HCT116 (cell line): ENCODE data around the gene GLDC. TPM values are rescaled to one million over a fixed set of nuclear protein-coding genes. Genes with fewer than 3 reads are reported as not detected.

Experiments
- ATAC-seq: fragments of 200-7000 bp; cut with Tn5 transposase; 2 replicates; pipeline ENCODE4 v1.9.1; 2020; ENCODE audit warnings: mild to moderate bottlenecking, moderate library complexity
- BruUV-seq: library from RNA; stranded (reverse); fragments of 400-500 nt; replicated peaks from 2 replicates; lab custom pipeline; 2021; lab: Mats Ljungman, UMichigan
- CTCF ChIA-PET: fragments of 300-600 bp; sonication (Branson Sonifier 250); formaldehyde crosslinking; loops from one replicate; lab custom pipeline; 2021; ENCODE audit warnings: antibody characterized with exemption; lab: Charles Lee
- POLR2A ChIA-PET: fragments of 300-600, 350-600 bp; sonication (Branson Sonifier 250); formaldehyde crosslinking; loops from one replicate; lab custom pipeline; 2021; ENCODE audit warnings: antibody characterized with exemption; lab: Charles Lee
- RAD21 ChIA-PET, 2 experiments: fragments of 300-600 bp; sonication (Branson Sonifier 250); formaldehyde crosslinking; loops; one replicate each; lab custom pipeline; 2023; ENCODE audit warnings: low total read pairs in 2 of 2; ENCODE audit not compliant: uncharacterized antibody in 2 of 2, unreplicated experiment in 2 of 2, low non-redundant PET in 1 of 2; lab: Charles Lee
- DNase-seq: peaks from one replicate; pipeline ENCODE4 v3.0.0-alpha.2; 2010; ENCODE audit warnings: low read depth, low spot score
- H2AFZ ChIP-seq: fragments of 200-600 bp; shearing (Covaris generic), sonication (generic); 2 replicates; pipeline ENCODE4 v1.6.1; 2017; ENCODE audit warnings: low read depth, mixed run types, mixed read lengths, antibody characterized with exemption, low read length; ENCODE audit not compliant: poor library complexity, severe bottlenecking
- H3K27ac ChIP-seq: 2 replicates; pipeline ENCODE4 v1.5.1; 2012; ENCODE audit warnings: low read depth, low read length
- H3K27me3 ChIP-seq: fragments of 200-600 bp; sonication (generic); 2 replicates; pipeline ENCODE4 v1.6.1; 2016; ENCODE audit warnings: mixed run types, low read length, mixed read lengths; ENCODE audit not compliant: insufficient read depth
- H3K36me3 ChIP-seq, 2 experiments: fragments of 200-500 bp in 1 of 2; fragments of 200-600 bp in 1 of 2; sonication (Bioruptor generic) in 1 of 2; sonication (generic) in 1 of 2; 2 replicates each; pipeline versions ENCODE4 v1.5.1 to v1.6.1; 2014 to 2016; ENCODE audit warnings: low read length in 2 of 2, inconsistent platforms in 1 of 2, mixed read lengths in 1 of 2, mixed run types in 1 of 2; ENCODE audit not compliant: insufficient read depth in 2 of 2, control insufficient read depth in 1 of 2
- H3K4me1 ChIP-seq, 2 experiments: fragments of 200-600 bp in 1 of 2; sonication (generic) in 1 of 2; 2 replicates each; pipeline versions ENCODE4 v1.5.1 to v1.6.1; 2012 to 2017; ENCODE audit warnings: low read length in 2 of 2, inconsistent platforms in 1 of 2, mild to moderate bottlenecking in 1 of 2, mixed read lengths in 1 of 2, mixed run types in 1 of 2, moderate library complexity in 1 of 2; ENCODE audit not compliant: insufficient read depth in 2 of 2, control insufficient read depth in 1 of 2
- H3K4me2 ChIP-seq: fragments of 200-600 bp; sonication (generic); 2 replicates; pipeline ENCODE4 v1.6.1; 2017; ENCODE audit warnings: mixed run types, low read length, mixed read lengths
- H3K4me3 ChIP-seq, 2 experiments: fragments of 200-600 bp in 1 of 2; sonication (generic) in 1 of 2; replicated peaks in 1 of 2; 2 replicates each; pipeline ENCODE4 v1.5.1; 2011 to 2016; ENCODE audit warnings: low read length in 2 of 2, control low read depth in 1 of 2, low read depth in 1 of 2, mild to moderate bottlenecking in 1 of 2, mixed read lengths in 1 of 2, mixed run types in 1 of 2
- H3K79me2 ChIP-seq: fragments of 200-600 bp; sonication (generic); 2 replicates; pipeline ENCODE4 v1.6.1; 2017; ENCODE audit warnings: mild to moderate bottlenecking, mixed run types, low read length, moderate library complexity, mixed read lengths; ENCODE audit not compliant: insufficient read depth
- H3K9ac ChIP-seq: fragments of 200-600 bp; sonication (generic); 2 replicates; pipeline ENCODE4 v1.6.1; 2016; ENCODE audit warnings: low read length, mixed read lengths
- H3K9me2 ChIP-seq: fragments of 200-600 bp; sonication (generic), shearing (Covaris generic); 2 replicates; pipeline ENCODE4 v1.6.1; 2017; ENCODE audit warnings: mixed run types, mild to moderate bottlenecking, moderate library complexity; ENCODE audit not compliant: insufficient read depth
- H3K9me3 ChIP-seq, 2 experiments: fragments of 200-500 bp in 1 of 2; fragments of 200-600 bp in 1 of 2; sonication (Bioruptor generic) in 1 of 2; sonication (generic) in 1 of 2; 2 replicates each; pipeline ENCODE4 v1.6.1; 2014 to 2017; ENCODE audit warnings: low read length in 2 of 2, mixed read lengths in 2 of 2, inconsistent platforms in 1 of 2, low read depth in 1 of 2, mild to moderate bottlenecking in 1 of 2, mixed run types in 1 of 2, moderate library complexity in 1 of 2; ENCODE audit not compliant: control insufficient read depth in 1 of 2, insufficient read depth in 1 of 2
- H4K20me1 ChIP-seq: fragments of 200-600 bp; sonication (generic), shearing (Covaris generic); 2 replicates; pipeline ENCODE4 v1.6.1; 2017; ENCODE audit warnings: mixed run types, mild to moderate bottlenecking, moderate library complexity; ENCODE audit not compliant: insufficient read depth
- CBX3 ChIP-seq: IDR thresholded peaks from 2 replicates; pipeline ENCODE4 v1.6.1; 2012; ENCODE audit warnings: low read depth
- CEBPB ChIP-seq: IDR thresholded peaks from 2 replicates; pipeline ENCODE4 v1.6.1; 2012; ENCODE audit warnings: low read depth
- ELF1 ChIP-seq: IDR thresholded peaks from 2 replicates; pipeline ENCODE4 v1.6.1; 2012; ENCODE audit warnings: low read depth, borderline replicate concordance
- EZH2 ChIP-seq: fragments of 200-600 bp; sonication (generic); IDR thresholded peaks from 2 replicates; pipeline ENCODE4 v1.6.1; 2017; ENCODE audit warnings: antibody characterized with exemption, mixed run types
- EZH2phosphoT487 ChIP-seq: fragments of 200-600 bp; IDR thresholded peaks from 2 replicates; pipeline ENCODE4 v1.6.1; 2018; ENCODE audit warnings: antibody characterized with exemption, borderline replicate concordance
- FOSL1 ChIP-seq: IDR thresholded peaks from 2 replicates; pipeline ENCODE4 v1.6.1; 2012; ENCODE audit warnings: low read depth
- JUND ChIP-seq: IDR thresholded peaks from 2 replicates; pipeline ENCODE4 v1.6.1; 2012
- POLR2A ChIP-seq: IDR thresholded peaks from 2 replicates; pipeline ENCODE4 v1.7.0; 2011; ENCODE audit warnings: borderline replicate concordance; ENCODE audit not compliant: insufficient read depth, insufficient read length; ENCODE audit errors: extremely low read depth
- POLR2AphosphoS5 ChIP-seq: IDR thresholded peaks from 2 replicates; pipeline ENCODE4 v1.6.1; 2011; ENCODE audit warnings: mild to moderate bottlenecking, low read depth, low read length, moderate library complexity
- RAD21 ChIP-seq: IDR thresholded peaks from 2 replicates; pipeline ENCODE4 v1.6.1; 2012; ENCODE audit warnings: low read depth, mild to moderate bottlenecking
- SIN3A ChIP-seq: IDR thresholded peaks from 2 replicates; pipeline ENCODE4 v1.6.1; 2012; ENCODE audit warnings: low read depth
- SP1 ChIP-seq: IDR thresholded peaks from 2 replicates; pipeline ENCODE4 v1.6.1; 2012; ENCODE audit warnings: low read depth
- SRF ChIP-seq: IDR thresholded peaks from 2 replicates; pipeline ENCODE4 v1.6.1; 2012; ENCODE audit warnings: low read depth
- TCF7L2 ChIP-seq: IDR thresholded peaks from 2 replicates; pipeline ENCODE4 v1.7.0; 2011; ENCODE audit warnings: borderline replicate concordance, inconsistent platforms; ENCODE audit not compliant: insufficient read depth, insufficient read length; ENCODE audit errors: extremely low read depth
- YY1 ChIP-seq: IDR thresholded peaks from 2 replicates; pipeline ENCODE4 v1.6.1; 2011; ENCODE audit warnings: low read length, low read depth, moderate library complexity, mild to moderate bottlenecking; ENCODE audit not compliant: insufficient replicate concordance; ENCODE audit errors: extremely low read depth
- ZFX ChIP-seq: fragments of 450-650 bp; IDR thresholded peaks from 2 replicates; pipeline ENCODE4 v1.6.1; 2017
- ZNF274 ChIP-seq: fragments of 200-500 bp; sonication (Bioruptor generic); IDR thresholded peaks from 2 replicates; pipeline ENCODE4 v1.6.1; 2014; ENCODE audit warnings: mild to moderate bottlenecking, low read depth, low read length, inconsistent platforms
- intact Hi-C: fragments of 100-400 bp; cut with micrococcal nuclease; formaldehyde crosslinking; loops from 2 replicates; pipeline ENCODE4 v1.10.0; 2022
- total RNA-seq: library from RNA; stranded (reverse); gene quantifications from one replicate; pipeline ENCODE4 v1.2.1, GENCODE V29; 2021; ENCODE audit not compliant: unreplicated experiment
- TF ChIP-seq, protein P1 (sequence below): IDR thresholded peaks from 2 replicates; pipeline ENCODE4 v1.6.1; 2011; ENCODE audit warnings: mild to moderate bottlenecking, low read length, moderate library complexity; ENCODE audit not compliant: insufficient replicate concordance; ENCODE audit errors: extremely low read depth
- TF ChIP-seq, protein P2 (sequence below): IDR thresholded peaks from 2 replicates; pipeline ENCODE4 v1.6.1; 2012
- TF ChIP-seq, protein P3 (sequence below): IDR thresholded peaks from 2 replicates; pipeline ENCODE4 v1.6.1; 2012
- TF ChIP-seq, protein P4 (sequence below), 3 experiments: fragments of 200-600 bp in 1 of 3; sonication (generic) in 1 of 3; IDR thresholded peaks in 2 of 3; conservative IDR thresholded peaks in 1 of 3; 2 replicates each; pipeline ENCODE4 v1.5.1; 2012 to 2017; ENCODE audit warnings: low read depth in 2 of 3, low read length in 2 of 3, antibody characterized with exemption in 1 of 3, borderline replicate concordance in 1 of 3, control low read depth in 1 of 3, mild to moderate bottlenecking in 1 of 3, mixed read lengths in 1 of 3, mixed run types in 1 of 3, moderate library complexity in 1 of 3; ENCODE audit not compliant: insufficient read depth in 1 of 3

The GLDC gene
- total RNA-seq, 1 experiment from 2014 or later, result 4.9 TPM

DNA sequence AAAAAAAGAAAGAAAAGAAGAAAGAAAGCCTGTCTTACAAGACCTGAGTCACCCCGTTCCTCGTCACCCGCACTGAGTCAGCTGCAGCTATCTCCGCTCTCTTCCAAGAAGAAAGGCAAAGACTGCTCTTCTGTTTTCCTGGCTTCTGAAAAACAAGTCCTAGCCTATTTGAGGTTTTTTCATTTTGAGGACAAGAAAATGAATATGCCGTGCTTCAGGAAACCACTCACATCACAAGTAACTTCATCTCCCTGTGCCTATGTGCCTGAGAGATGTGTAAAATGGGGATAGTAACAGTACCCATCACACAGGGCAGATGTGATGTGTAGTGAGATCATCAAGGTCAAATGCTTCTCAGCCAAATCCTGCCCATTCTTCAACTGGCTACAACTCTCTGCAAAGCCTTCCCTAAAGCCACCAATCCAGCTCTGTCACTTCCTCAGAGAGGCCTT is 78.4 kb downstream of the GLDC start:
- Histone ChIP-seq H3K36me3 (no peaks in the 10 kb centered on the region), H3K9me2 (no peaks in the 10 kb centered on the region), H3K4me3 (peak overlapping the region; percentile 24 to 28; a peak in 3 of 4 replicates), H3K27ac (peak overlapping the region; percentile 93), H3K9ac (peak overlapping the region; percentile 50), H3K27me3 (no peaks in the 10 kb centered on the region), H2AFZ (peak overlapping the region; percentile 89), H3K4me1 (peaks cover 33 to 56% of the 10 kb centered on the region in 2 experiments), H3K4me2 (peak overlapping the region; percentile 78), H3K79me2 (no peaks in the 10 kb centered on the region), H3K9me3 (no peaks in the 10 kb centered on the region), H4K20me1 (no peaks in the 10 kb centered on the region)
- no TSS peak for BruUV-seq
- peak; percentile 69 for ATAC-seq
- intact Hi-C loops, result loop anchor here (2.0 to 10.0 kb wide), 2 partner anchors 154 to 682 kb away; partner anchors contain the start of gene UHRF2
- ChIA-PET POLR2A (interaction anchor here (0.6 to 1.0 kb wide), 4 partner anchors 9 to 213 kb away, joined by 3 to 5 read pairs (median 4); no protein-coding TSS in a partner anchor), RAD21 (no interaction called here), CTCF (interaction anchor here (0.8 to 2.4 kb wide), 6 partner anchors 100 to 512 kb away, joined by 3 to 16 read pairs (median 6); no protein-coding TSS in a partner anchor)
- peak; percentile 92 for DNase-seq
- TF ChIP-seq POLR2A (no peak), ZFX (no peak), YY1 (no peak), EZH2 (no peak), ELF1 (no peak), CEBPB (no peak; the same call in 1 of the 2 replicates), RAD21 (peak; percentile 19; the same call in 1 of the 2 replicates), JUND (peak; percentile 80), TCF7L2 (peak; percentile 43), FOSL1 (peak; percentile 95), EZH2phosphoT487 (no peak), POLR2AphosphoS5 (no peak; the same call in 1 of the 2 replicates), CBX3 (peak; percentile 39; the same call in 1 of the 2 replicates), ZNF274 (no peak), SRF (no peak), SP1 (peak; percentile 75), SIN3A (no peak)
- TF ChIP-seq, protein P1, sequence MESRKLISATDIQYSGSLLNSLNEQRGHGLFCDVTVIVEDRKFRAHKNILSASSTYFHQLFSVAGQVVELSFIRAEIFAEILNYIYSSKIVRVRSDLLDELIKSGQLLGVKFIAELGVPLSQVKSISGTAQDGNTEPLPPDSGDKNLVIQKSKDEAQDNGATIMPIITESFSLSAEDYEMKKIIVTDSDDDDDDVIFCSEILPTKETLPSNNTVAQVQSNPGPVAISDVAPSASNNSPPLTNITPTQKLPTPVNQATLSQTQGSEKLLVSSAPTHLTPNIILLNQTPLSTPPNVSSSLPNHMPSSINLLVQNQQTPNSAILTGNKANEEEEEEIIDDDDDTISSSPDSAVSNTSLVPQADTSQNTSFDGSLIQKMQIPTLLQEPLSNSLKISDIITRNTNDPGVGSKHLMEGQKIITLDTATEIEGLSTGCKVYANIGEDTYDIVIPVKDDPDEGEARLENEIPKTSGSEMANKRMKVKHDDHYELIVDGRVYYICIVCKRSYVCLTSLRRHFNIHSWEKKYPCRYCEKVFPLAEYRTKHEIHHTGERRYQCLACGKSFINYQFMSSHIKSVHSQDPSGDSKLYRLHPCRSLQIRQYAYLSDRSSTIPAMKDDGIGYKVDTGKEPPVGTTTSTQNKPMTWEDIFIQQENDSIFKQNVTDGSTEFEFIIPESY, result no peak
- TF ChIP-seq, protein P2, sequence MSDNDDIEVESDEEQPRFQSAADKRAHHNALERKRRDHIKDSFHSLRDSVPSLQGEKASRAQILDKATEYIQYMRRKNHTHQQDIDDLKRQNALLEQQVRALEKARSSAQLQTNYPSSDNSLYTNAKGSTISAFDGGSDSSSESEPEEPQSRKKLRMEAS, result 0 out of 2 replicates have a peak, but pooled peaks have one; percentile 20
- TF ChIP-seq, protein P3, sequence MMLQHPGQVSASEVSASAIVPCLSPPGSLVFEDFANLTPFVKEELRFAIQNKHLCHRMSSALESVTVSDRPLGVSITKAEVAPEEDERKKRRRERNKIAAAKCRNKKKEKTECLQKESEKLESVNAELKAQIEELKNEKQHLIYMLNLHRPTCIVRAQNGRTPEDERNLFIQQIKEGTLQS, result peak; percentile 12; the same call in 1 of the 2 replicates
- TF ChIP-seq, protein P4, sequence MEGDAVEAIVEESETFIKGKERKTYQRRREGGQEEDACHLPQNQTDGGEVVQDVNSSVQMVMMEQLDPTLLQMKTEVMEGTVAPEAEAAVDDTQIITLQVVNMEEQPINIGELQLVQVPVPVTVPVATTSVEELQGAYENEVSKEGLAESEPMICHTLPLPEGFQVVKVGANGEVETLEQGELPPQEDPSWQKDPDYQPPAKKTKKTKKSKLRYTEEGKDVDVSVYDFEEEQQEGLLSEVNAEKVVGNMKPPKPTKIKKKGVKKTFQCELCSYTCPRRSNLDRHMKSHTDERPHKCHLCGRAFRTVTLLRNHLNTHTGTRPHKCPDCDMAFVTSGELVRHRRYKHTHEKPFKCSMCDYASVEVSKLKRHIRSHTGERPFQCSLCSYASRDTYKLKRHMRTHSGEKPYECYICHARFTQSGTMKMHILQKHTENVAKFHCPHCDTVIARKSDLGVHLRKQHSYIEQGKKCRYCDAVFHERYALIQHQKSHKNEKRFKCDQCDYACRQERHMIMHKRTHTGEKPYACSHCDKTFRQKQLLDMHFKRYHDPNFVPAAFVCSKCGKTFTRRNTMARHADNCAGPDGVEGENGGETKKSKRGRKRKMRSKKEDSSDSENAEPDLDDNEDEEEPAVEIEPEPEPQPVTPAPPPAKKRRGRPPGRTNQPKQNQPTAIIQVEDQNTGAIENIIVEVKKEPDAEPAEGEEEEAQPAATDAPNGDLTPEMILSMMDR (IDR thresholded peaks at IDR 0.05 in 2 of 3, conservative IDR thresholded peaks at IDR 0.05 in 1 of 3; ENCODE audit: borderline replicate concordance in 1 of 3, insufficient read depth in 1 of 3, low read depth in 2 of 3, low read length in 2 of 3), result no peak
